HG03378 (cell line): ENCODE data around the gene CD3E.
"Not testable (repeated sequence)": the region's sequence is repeated elsewhere in the genome, so short reads cannot be mapped to it uniquely, and the experiment has no call there.

Experiments
- ATAC-seq: cut with Tn5 transposase; IDR thresholded peaks from one replicate; pipeline ENCODE4 v1.9.1; 2021; ENCODE audit warnings: mild to moderate bottlenecking, moderate library complexity; ENCODE audit not compliant: unreplicated experiment

Gene CD3E

DNA sequence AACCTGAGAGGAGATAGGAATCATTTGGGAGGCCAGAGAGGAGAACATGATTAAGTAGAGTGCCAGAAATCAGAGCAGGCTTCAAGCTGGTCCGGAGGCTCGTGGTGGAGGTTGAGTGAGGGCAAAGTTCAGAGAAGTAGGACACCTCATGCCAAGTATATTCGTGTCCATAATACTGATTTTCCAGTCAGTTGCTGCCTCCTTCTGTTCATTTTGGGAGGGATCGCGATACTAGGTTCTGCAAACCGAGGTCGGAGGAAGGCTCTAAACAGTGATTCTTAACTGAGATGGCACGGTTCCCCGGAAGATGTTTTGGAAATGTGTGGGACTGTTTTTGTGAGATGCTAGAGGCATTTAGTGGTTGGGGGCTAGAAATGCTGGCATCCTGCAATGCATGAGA is 13.6 kb upstream of the CD3E start:
- no peak for ATAC-seq

DNA sequence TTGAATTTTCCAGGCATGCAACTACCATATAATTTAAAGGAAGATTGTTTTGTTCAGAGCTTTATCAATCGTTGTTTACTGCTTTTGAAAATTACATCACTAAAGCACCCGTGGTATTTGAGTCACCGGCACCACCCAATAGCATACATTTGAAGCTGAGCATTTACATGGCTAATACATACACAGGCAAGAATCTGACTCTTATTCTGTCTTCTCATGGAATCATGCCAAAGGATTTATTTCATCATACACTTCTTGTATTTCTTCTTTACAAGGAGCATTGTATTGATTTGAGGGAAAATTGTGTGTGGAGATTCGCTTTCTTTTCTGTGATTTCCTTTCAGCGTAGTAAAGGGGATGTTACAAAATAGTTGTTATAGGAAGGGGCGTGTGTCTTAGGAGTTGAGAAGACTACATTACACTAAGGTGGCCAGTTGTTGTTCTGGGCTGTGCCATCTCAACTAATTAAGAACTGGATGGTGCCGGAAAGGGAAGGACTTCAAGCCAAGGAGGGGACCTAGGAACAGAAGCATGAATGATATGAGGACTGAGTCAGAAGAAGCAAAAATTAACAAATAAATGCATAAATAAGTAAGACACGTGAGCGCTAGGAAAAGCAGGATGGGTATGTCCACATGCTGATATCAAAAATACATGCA is 12.9 kb upstream of the CD3E start:
- no peak for ATAC-seq

DNA sequence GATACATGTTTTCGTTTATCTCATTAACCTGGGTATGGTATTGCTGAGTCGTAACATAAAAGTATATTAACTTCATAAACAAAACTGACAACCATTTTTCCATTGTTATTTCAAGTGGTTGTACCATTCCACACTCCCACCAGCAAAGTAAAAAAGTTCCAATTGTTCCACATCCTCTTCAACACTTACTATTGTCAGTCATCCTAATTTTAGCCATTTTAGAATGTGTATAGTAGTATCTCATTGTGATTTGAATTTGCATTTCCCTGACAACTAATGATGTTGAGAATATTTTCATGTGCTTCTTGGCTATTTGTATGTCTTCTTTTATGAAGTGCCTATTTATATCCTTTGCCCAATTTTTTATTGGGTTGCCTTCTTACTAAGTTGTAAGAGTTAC is 10.5 kb upstream of the CD3E start:
- no peak for ATAC-seq

DNA sequence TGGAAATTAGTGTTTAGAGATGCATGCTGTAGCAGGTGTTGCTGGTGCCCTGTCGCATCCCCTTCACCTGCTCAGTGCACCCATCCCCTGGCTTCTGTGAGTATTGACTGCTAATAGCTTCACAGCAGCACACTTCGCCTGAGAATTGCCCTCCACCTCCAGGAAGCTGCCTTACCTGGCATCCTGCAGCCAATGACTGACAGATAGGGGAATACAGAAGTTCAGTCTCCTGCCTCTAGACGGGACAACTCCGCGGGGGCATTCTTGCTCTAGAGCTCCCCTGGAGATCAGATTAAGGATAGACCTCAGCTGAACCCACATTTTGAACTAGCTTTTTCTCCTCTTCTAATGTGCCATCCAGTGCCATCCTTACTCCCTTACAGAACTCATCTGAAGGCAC is 9.3 kb upstream of the CD3E start:
- ATAC-seq, result no peak

DNA sequence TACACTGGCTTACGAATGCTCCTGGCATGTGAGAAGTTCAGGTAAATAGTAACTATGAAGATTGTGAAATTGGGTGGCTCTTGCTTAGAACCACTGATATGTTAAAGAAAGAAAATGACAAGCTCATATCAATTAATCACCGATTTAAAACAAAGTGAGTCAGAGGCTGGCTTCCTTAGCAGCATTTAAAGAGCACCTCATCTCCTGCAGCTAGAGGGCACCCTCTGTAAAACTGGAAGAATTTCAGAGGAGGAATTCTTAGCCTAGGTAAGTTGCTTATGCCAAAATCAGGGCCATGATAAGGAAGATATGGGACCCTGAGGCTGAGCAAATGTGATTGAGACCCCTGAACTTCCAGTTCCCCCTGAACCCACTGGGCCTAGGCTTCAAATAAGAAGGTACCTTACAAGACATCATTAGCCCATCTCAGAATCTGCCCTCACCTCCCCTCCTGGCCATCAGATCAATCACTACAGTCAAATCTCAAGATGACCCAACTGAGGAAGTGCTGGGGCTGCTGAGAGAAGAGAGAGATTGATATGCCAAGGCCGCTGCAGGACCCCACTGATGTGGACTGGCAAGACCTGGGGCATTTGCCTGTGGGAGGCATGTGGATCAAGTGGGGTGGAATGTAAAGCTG is 8.6 kb upstream of the CD3E start:
- ATAC-seq, result no peak

DNA sequence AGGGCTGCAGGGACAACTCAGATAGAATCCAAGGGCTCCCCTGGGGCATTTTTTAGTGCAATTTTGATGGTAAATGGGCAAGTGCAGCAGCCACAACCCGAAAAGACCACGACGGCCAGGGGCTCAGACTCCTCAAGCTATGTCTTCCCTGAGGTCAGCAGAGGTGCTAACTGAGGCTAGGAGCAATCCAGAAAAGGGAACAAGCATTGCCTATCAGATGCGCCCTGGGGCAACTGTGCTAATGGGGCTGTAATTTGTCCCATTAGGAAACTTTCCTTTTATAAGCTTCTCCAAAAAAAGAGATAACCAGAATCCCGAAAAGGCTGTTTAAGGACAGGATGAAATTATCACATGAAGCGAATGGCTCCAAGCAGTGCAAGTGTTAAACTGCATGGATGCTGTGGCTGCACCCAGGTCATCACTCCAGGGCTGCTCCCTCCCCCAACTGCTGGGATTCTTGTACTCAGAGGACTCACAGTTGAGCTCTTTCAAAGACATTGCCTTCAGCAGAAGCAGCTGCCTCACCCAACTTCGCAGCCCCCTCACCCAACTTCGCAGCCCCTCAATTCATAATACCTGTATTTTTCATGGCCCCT is 2.8 kb upstream of the CD3E start:
- ATAC-seq, result no peak

DNA sequence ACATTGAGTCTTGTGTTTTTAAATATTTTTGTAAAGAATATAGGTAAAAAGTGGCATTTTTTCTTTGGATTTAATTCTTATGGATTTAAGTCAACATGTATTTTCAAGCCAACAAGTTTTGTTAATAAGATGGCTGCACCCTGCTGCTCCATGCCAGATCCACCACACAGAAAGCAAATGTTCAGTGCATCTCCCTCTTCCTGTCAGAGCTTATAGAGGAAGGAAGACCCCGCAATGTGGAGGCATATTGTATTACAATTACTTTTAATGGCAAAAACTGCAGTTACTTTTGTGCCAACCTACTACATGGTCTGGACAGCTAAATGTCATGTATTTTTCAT is 333 bp upstream of the CD3E start:
- ATAC-seq, result no peak

DNA sequence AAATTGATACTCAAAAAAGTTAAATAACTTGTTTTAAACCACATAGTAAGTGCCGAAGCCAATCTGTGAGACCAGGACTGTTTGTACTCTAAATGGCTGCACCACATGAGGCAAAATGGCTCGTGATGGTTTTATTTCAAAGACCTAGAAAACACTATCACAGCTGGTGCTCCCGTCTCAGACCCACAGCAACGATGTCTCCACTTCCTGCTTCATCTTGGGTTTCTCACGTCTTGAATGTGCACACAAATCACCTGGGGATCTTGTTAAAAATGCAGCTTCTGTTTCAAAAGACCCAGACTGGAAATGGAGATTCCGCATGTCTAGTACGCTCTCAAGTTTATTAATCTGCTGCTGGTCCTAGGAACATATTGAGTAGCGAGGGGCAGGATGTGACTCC is 1.2 kb downstream of the CD3E start:
- ATAC-seq, result no peak

DNA sequence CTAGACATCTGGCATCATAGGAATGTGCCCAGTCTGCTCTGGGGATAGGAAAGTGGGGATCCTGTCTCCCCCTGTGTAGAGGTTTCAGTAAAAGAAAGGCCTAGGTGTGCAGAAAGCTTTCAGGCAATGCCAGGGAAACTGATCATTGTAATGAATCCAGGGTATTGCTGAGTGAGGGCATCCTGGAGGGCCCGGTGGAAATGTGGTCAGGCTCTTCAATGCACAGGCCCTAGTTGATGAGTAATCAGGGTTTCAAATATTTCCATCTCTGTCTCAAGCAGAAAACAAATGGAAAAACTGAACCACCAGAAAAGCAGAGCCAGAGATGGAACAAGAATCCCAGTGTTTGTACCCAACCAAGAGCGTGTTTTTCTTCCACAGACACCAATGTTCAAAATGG is 2.0 kb downstream of the CD3E start:
- ATAC-seq, result no peak

DNA sequence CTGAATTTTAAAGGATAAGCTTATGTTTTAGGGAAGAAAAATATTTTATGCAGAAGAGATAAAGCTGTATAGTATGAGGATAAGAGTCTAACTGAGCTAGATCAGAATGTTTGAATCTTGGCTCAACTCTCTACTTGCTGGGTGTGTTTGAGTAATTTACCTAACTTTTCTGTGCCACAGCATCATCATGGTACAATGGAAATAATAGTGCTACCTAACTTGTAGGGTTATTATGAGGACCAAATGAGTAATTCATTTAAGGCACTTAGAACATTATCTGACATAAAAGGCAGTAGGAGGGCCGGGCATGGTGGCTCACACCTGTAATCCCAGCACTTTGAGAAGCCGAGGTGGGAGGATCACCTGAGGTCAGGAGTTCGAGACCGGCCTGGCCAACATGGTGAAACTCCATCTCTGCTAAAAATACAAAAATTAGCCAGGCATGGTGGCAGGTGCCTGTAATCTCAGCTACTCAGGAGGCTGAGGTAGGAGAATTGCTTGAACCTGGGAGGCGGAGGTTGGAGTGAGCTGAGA is 4.5 kb downstream of the CD3E start:
- ATAC-seq, result not testable (repeated sequence)

DNA sequence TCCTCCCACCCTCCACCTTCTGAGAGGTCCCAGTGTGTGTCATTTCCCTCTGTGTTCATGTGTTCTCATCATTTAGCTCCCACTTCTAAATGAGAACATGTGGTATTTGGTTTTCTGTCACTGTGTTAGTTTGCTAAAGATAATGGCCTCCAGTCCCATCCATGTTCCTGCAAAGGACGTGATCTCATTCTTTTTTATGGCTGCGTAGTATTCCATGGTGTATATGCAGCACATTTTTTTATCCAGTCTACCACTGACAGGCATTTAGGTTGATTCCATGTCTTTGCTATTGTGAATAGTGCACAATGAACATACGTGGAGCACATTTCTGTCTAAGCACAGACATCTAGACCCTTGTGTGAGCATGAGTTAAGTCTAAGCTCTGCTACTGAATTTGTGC is 5.7 kb downstream of the CD3E start:
- ATAC-seq, result no peak

DNA sequence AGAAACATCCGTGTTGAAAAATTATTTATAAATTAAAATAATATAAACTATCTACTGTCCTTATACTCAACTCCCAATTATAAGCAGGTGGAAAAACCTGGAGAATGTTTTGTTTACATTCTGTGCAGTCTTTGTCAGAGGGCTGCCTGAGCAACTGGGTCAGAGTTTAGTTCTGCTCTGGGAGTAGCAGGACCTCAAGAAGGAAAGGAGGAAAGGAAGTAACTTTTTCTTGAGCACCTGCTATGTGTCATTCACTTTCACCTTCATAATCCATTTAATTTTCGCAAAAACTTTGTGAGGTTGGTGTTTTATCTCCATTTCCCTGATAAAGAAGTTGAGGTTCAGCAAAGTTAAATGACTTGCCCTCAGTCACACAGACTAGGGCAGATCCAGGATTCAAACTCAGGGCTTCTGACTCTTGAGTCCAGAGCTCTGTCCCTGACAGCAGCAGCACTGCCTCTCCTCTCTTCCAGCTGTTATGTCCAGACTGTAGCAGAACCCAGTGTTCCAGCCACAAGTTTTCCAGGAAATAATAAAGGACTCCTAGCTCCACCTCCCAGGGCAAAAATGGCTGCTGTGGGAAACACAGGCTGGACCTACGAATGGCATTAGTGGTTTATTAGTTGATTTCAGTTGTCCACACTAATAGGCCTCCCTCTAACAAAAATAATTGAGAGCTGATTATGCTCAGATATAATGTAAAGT is 6.4 kb downstream of the CD3E start:
- ATAC-seq, result no peak

DNA sequence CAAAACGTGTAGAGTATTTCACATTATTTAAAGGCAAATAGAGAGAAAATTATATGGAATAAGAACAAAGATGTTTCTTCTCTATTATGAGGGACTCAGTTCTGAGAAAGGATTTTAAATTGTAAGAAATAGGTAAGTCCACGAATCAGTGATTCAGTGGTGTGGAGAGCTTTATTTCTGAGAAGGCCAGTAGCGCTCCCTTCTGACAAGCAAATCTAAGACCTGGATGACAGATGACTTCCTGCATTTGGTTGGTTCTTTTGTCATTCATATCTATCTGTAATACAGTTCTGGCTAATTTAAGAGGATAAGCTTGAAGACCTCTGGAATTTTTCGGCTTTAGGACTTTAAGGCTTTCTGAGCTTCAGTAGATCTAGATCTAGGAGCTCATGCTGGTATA is 7.0 kb downstream of the CD3E start:
- no peak for ATAC-seq

DNA sequence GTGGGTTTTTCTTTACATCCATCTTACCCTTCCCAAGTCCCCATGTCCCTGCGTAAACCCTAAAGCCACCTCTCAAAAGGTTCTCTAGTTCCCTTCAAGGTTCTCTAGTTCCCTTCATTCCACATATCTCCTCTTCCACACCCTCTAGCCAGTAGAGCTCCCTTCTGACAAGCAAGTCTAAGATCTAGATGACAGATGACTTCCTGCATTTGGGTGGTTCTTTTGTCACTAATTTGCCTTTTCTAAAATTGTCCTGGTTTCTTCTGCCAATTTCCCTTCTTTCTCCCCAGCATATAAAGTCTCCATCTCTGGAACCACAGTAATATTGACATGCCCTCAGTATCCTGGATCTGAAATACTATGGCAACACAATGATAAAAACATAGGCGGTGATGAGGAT is 7.8 kb downstream of the CD3E start:
- ATAC-seq, result no peak

DNA sequence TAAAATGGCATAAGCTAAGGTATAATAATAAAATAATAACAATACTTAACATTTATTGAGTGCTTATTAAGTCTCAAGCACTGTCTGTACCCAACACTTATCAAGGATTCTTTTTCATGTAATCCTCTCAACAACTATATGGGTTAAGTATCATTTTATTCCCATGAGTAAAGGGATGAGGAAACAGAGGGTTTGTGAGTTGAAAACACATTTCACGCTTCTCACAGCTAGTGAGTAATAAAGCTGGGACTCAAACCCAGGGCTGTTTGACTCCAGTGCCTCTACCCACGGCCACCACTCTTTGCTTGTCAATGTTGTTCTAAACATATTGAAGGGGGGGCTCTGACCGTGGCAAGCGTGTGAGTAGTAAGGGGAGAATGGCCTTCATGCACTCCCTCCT is 8.7 kb downstream of the CD3E start:
- no peak for ATAC-seq

DNA sequence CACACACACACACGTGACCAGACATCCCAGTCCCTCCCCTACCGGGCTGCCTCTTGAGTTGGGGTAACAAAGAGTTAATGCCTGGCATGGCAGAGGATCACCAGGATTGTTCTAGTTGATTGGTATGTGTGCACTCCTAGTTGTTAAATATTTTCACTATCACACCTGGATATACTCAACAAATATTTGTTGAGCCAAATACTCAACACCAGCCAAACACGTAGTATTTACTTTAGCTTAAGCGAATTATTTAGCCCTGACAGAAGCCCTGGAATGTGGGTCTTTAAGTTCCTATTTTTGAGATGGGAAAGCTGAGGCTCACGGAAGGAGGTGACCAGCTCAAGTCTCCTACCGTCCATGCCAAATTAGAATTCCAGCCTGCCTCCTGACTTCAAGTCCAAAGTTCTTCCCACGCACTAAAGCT is 10.5 kb downstream of the CD3E start:
- no peak for ATAC-seq

DNA sequence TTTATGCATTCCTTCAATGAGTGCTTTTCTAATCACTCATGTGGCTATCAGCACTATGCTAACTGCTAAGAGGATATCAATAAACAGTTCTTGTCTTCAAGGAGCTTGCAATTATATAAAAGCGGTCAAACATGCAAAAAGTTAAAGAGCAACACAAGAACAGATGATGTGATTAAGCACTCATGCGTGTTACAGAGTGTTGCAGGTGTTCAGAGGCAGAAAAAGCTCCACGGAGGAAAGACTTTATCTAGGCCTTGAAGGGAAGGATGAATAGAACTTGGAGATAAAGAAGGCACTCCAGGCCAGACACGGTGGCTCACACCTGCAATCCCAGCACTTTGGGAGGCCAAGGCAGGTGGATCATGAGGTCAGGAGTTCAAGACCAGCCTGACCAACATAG is 13.6 kb downstream of the CD3E start:
- ATAC-seq, result no peak

DNA sequence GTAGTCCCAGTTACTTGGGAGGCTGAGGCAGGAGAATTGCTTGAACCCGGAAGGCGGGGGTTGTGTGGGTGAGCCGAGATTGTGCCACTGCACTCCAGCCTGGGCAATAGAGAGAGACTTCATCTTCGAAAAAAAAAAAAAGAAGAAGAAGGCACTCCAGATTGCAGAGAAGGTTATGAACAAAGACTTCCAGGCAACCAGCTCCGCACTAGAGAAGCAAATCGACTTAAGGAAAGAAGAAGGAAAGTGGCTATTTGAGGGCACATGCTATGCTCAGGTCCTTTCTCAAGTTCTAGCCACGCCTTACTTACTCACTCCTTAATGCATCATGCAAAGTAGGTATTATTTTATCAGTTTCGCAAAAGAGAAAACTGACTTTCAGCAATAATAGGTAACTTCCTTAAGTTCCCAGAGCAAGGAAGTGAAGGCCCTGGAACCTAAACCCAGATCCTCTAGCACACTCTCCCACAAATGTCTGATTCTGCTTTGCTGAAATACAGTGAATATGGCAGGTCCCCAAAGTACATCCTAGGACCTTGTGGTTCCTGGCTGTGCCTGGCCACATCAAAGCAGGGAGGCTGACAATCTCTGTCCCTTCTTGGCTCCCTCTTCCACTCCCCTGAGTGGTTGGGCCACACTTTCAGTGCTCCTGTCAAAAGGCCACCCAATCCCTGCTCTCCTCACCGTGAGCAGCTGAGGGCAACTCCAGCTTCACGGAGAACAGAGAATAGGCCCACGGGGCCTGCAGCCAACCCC is 14.2 kb downstream of the CD3E start:
- ATAC-seq, result no peak

DNA sequence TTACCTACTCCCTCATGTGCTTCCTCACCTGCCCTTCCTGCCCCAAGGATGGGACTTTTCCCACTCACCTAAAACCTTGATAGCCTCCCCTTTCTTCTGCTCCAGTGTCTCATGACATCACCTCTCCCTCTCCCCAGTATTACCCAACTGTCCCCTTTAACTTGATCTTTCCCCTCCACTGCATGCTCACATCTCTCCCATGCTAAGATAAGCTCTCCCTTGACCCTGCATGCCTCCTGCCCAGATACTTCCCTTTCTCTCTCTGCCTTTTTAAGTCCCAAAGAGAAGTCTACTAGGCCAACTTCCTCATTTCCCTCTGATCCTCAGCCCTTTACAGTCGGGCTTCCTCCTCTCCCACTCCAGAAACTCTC is 14.8 kb downstream of the CD3E start:
- ATAC-seq, result no peak

DNA sequence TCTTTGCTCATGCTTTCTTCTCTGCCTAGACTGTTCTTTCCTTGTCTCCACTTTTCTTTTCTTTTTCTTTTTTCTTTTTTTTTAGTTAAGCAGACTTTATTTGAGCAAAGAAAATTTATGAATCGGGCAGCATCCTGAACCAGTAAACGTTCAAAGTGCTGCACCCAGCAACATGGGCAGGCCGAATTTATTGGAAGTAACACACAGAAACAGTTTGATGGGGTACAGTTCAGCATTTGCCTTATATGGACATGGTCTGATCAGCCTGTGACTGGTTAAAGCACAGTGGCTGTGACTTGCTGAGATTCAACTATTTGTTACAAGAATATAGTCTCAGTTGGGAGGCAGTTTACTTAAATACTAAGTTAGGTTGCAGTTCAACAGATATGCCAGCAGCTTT is 16.0 kb downstream of the CD3E start:
- no peak for ATAC-seq

DNA sequence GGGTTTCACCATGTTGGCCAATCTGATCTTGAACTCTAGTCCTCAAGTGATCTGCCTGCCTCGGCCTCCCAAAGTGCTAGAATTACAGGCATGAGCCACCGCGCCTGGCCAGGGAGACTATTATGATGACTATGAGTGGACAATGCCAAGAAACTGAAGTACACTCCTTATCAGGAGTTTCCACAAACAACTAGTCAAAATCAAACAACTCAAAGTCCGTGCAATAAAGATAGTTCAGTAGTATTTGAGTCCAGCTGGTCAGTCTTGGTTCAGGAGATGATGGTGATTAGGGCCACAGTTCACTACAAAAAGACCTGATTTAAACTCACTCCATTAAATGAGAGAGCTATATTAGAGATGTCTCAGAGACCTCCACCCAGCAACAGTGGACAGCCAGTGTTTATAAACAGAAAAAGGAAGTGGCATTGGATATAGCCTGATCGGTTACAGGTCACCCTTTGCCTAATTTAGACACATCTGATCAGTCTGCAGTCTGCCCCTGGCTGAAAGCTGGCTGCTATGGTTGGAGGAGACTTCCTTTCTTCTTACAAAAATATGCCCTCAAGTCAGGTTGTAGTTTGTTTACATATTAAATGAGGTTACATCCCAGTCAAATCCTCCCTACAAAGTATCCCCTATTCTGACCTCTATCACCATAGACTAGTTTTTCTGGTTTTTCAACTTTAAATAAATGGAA is 17.0 kb downstream of the CD3E start:
- ATAC-seq, result no peak
